K562 (cell line): ENCODE data around the gene ALS2CL. TPM values are rescaled to one million over a fixed set of nuclear protein-coding genes. Genes with fewer than 3 reads are reported as not detected.

ENCODE experiments used
- FOXK2 ChIP-seq, 2 experiments: fragments of 450-650 bp; IDR thresholded peaks in 1 of 2; conservative IDR thresholded peaks in 1 of 2; 2 replicates each; pipeline ENCODE4 v1.6.1; 2016; ENCODE audit warnings: low read depth in 2 of 2, mild to moderate bottlenecking in 1 of 2
- HCFC1 ChIP-seq: IDR thresholded peaks from 2 replicates; pipeline ENCODE4 v1.6.1; 2012; ENCODE audit warnings: low read depth, low read length, improper control_type of control experiment
- KLF1 ChIP-seq: fragments of 450-650 bp; IDR thresholded peaks from 2 replicates; pipeline ENCODE4 v1.6.1; 2016; ENCODE audit warnings: missing genetic modification characterization, missing compliant biosample characterization
- L3MBTL2 ChIP-seq: fragments of 450-650 bp; IDR thresholded peaks from 2 replicates; pipeline ENCODE4 v1.6.1; 2016; ENCODE audit warnings: mild to moderate bottlenecking, moderate library complexity
- MYC ChIP-seq, 2 experiments: fragments of 250-450 bp in 1 of 2; sonication (Bioruptor Pico) in 1 of 2; IDR thresholded peaks; 2 replicates each; pipeline versions ENCODE4 v1.5.1 to v1.6.1; 2012 to 2021; ENCODE audit warnings: low read depth in 2 of 2, borderline replicate concordance in 1 of 2, improper control_type of control experiment in 1 of 2, low read length in 1 of 2, mild to moderate bottlenecking in 1 of 2, moderate library complexity in 1 of 2
- NR2F6 ChIP-seq: fragments of 450-650 bp; formaldehyde crosslinking; IDR thresholded peaks from 2 replicates; pipeline ENCODE4 v1.4.0; 2020; ENCODE audit warnings: mild to moderate bottlenecking
- RBM25 ChIP-seq: fragments of 200-400 bp; formaldehyde crosslinking; IDR thresholded peaks from 2 replicates; pipeline ENCODE4 v1.6.1; 2018; ENCODE audit warnings: low read length, low read depth, moderate library complexity; ENCODE audit not compliant: severe bottlenecking
- RUNX1 ChIP-seq: sonication (generic); IDR thresholded peaks from 2 replicates; pipeline ENCODE4 v1.6.1; 2016; ENCODE audit warnings: antibody characterized with exemption, low read depth
- SMC3 ChIP-seq: conservative IDR thresholded peaks from 2 replicates; pipeline ENCODE4 v1.6.1; 2011; ENCODE audit warnings: low read depth, low read length, improper control_type of control experiment; ENCODE audit not compliant: insufficient read depth
- ZNF316 ChIP-seq: fragments of 450-650 bp; IDR thresholded peaks from 2 replicates; pipeline ENCODE4 v1.6.1; 2016
- polyA plus RNA-seq, 8 experiments: library from polyadenylated mRNA; depleted of rRNA in 4 of 8; stranded (reverse) in 5 of 8; unstranded in 3 of 8; fragments of >200 nt; fragmentation: Nextera tagmentation in 2 of 8; fragmentation: Illumina TruSeq in 1 of 8; extraction: Ambion mirVana in 2 of 8; extraction: Trizol in 1 of 8; gene quantifications; 2 replicates each; pipeline versions ENCODE4 v1.2.1 to v1.2.3, GENCODE V29; 2011 to 2014; ENCODE audit warnings: inconsistent platforms in 1 of 8, missing spikeins in 1 of 8
- total RNA-seq, 7 experiments: library from RNA; depleted of rRNA in 6 of 7; stranded (reverse); fragments of >200 nt in 6 of 7; fragmentation: Illumina TruSeq in 2 of 7; extraction: Trizol in 2 of 7; gene quantifications; 2 replicates each; pipeline versions ENCODE4 v1.2.1 to v1.2.3, GENCODE V29; 2011 to 2021; ENCODE audit warnings: low replicate concordance in 1 of 7
- TF ChIP-seq, protein P1 (sequence below): fragments of 250-450 bp; sonication (Bioruptor Pico); IDR thresholded peaks from 2 replicates; pipeline ENCODE4 v1.9.0; 2021; ENCODE audit warnings: mild to moderate bottlenecking
- TF ChIP-seq, protein P2 (sequence below): sonication (generic); formaldehyde crosslinking; IDR thresholded peaks from 2 replicates; pipeline ENCODE4 v1.8.0; 2022; ENCODE audit warnings: missing genetic modification reagents, mild to moderate bottlenecking, moderate library complexity, borderline replicate concordance
- TF ChIP-seq, protein P3 (sequence below), 3 experiments: fragments of 200-800 bp in 1 of 3; sonication (Bioruptor generic) in 1 of 3; sonication (generic) in 1 of 3; formaldehyde crosslinking in 1 of 3; IDR thresholded peaks; 2 replicates each; pipeline versions ENCODE4 v1.6.1 to v1.8.0; 2016 to 2022; ENCODE audit warnings: mild to moderate bottlenecking in 2 of 3, missing compliant biosample characterization in 2 of 3, missing genetic modification characterization in 2 of 3, missing genetic modification reagents in 1 of 3
- TF ChIP-seq, protein P4 (sequence below): fragments of 150-350 bp; conservative IDR thresholded peaks from 2 replicates; pipeline ENCODE4 v1.6.1; 2014; ENCODE audit warnings: low read length
- TF ChIP-seq, protein P5 (sequence below): fragments of 450-650 bp; formaldehyde crosslinking; IDR thresholded peaks from 2 replicates; pipeline ENCODE4 v1.4.0; 2022; ENCODE audit warnings: missing genetic modification characterization
- TF ChIP-seq, protein P6 (sequence below): fragments of 250-450 bp; sonication (Bioruptor Pico); IDR thresholded peaks from 2 replicates; pipeline ENCODE4 v1.4.0; 2020; ENCODE audit warnings: borderline replicate concordance
- TF ChIP-seq, protein P7 (sequence below): fragments of 250-450 bp; sonication (Bioruptor Pico); IDR thresholded peaks from 2 replicates; pipeline ENCODE4 v1.5.0; 2021

ALS2CL gene
- total and polyA plus RNA-seq, 9 of the 15 experiments (the other 6 are each of a cell fraction or from before 2014, with no cell fraction given), result 0.03 to 0.13 (median 0.05) TPM; not detected in 3

DNA sequence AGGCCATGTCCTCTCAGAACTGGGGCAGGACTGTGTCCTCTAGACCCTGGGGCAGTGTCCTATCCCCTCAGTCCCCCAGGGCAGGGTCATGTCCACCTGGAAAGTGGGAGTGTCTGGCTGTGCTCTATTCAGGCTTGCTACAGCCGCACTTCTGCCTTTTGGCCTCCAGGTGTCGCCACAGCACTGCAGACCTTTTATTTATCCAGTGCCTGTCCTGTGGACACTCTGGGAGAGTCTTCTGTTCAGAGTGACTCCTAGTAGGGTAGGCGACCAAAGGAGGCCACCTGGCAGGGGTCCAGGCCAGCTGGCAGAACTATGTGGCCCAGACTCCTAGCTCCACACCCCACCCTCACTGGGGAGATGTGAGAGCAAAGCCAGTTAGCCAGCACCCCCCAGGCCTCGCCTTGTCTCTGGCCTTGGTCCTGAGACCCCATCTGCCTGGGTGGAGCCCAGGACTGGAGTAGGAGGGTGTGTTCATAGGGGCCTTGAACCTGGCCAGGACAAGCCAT is 11.6 kb upstream of the ALS2CL start (continued):
- TF ChIP-seq RUNX1, result no peak
- TF ChIP-seq, protein P1, sequence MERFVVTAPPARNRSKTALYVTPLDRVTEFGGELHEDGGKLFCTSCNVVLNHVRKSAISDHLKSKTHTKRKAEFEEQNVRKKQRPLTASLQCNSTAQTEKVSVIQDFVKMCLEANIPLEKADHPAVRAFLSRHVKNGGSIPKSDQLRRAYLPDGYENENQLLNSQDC, result no peak
- no peak for TF ChIP-seq KLF1 (tag)
- TF ChIP-seq, protein P2, sequence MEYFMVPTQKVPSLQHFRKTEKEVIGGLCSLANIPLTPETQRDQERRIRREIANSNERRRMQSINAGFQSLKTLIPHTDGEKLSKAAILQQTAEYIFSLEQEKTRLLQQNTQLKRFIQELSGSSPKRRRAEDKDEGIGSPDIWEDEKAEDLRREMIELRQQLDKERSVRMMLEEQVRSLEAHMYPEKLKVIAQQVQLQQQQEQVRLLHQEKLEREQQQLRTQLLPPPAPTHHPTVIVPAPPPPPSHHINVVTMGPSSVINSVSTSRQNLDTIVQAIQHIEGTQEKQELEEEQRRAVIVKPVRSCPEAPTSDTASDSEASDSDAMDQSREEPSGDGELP (CRISPR knock-in tag), result peak; percentile 51; the same call in 1 of the 2 replicates
- TF ChIP-seq, protein P3, sequence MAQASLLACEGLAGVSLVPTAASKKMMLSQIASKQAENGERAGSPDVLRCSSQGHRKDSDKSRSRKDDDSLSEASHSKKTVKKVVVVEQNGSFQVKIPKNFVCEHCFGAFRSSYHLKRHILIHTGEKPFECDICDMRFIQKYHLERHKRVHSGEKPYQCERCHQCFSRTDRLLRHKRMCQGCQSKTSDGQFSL (CRISPR knock-in tag; IDR thresholded peaks at IDR 0.05), result peak; percentile 92; the same call in 1 of the 2 replicates
- TF ChIP-seq, protein P3 (tag; IDR thresholded peaks at IDR 0.05), result peak in 1 of 2 experiments; percentile 58; a peak in 1 of 4 replicates
- TF ChIP-seq RBM25, result no peak
- peak; percentile 96 for TF ChIP-seq SMC3
- no peak for TF ChIP-seq MYC (IDR thresholded peaks at IDR 0.05; ENCODE audit: low read depth, low read length)
- no peak for TF ChIP-seq MYC (CRISPR knock-in tag; IDR thresholded peaks at IDR 0.05; ENCODE audit: borderline replicate concordance, low read depth)
- 0 out of 4 replicates have a peak, but pooled peaks of 1 of the 2 experiments have one; percentile 13 for TF ChIP-seq FOXK2 (conservative IDR thresholded peaks at IDR 0.05 in 1 of 2, IDR thresholded peaks at IDR 0.05 in 1 of 2; ENCODE audit: low read depth in 2 of 2)
- no peak for TF ChIP-seq NR2F6 (CRISPR knock-in tag)
- TF ChIP-seq, protein P4, sequence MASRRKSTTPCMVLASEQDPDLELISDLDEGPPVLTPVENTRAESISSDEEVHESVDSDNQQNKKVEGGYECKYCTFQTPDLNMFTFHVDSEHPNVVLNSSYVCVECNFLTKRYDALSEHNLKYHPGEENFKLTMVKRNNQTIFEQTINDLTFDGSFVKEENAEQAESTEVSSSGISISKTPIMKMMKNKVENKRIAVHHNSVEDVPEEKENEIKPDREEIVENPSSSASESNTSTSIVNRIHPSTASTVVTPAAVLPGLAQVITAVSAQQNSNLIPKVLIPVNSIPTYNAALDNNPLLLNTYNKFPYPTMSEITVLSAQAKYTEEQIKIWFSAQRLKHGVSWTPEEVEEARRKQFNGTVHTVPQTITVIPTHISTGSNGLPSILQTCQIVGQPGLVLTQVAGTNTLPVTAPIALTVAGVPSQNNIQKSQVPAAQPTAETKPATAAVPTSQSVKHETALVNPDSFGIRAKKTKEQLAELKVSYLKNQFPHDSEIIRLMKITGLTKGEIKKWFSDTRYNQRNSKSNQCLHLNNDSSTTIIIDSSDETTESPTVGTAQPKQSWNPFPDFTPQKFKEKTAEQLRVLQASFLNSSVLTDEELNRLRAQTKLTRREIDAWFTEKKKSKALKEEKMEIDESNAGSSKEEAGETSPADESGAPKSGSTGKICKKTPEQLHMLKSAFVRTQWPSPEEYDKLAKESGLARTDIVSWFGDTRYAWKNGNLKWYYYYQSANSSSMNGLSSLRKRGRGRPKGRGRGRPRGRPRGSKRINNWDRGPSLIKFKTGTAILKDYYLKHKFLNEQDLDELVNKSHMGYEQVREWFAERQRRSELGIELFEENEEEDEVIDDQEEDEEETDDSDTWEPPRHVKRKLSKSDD, result no peak
- TF ChIP-seq, protein P5, sequence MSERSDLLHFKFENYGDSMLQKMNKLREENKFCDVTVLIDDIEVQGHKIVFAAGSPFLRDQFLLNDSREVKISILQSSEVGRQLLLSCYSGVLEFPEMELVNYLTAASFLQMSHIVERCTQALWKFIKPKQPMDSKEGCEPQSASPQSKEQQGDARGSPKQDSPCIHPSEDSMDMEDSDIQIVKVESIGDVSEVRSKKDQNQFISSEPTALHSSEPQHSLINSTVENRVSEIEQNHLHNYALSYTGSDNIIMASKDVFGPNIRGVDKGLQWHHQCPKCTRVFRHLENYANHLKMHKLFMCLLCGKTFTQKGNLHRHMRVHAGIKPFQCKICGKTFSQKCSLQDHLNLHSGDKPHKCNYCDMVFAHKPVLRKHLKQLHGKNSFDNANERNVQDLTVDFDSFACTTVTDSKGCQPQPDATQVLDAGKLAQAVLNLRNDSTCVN (CRISPR knock-in tag), result 0 out of 2 replicates have a peak, but pooled peaks have one; percentile 6
- TF ChIP-seq, protein P6, sequence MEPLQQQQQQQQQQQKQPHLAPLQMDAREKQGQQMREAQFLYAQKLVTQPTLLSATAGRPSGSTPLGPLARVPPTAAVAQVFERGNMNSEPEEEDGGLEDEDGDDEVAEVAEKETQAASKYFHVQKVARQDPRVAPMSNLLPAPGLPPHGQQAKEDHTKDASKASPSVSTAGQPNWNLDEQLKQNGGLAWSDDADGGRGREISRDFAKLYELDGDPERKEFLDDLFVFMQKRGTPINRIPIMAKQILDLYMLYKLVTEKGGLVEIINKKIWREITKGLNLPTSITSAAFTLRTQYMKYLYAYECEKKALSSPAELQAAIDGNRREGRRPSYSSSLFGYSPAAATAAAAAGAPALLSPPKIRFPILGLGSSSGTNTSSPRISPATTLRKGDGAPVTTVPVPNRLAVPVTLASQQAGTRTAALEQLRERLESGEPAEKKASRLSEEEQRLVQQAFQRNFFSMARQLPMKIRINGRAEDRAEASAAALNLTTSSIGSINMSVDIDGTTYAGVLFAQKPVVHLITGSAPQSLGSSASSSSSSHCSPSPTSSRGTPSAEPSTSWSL (CRISPR knock-in tag), result no peak
- TF ChIP-seq HCFC1, result no peak
- TF ChIP-seq L3MBTL2, result no peak
- TF ChIP-seq, protein P7, sequence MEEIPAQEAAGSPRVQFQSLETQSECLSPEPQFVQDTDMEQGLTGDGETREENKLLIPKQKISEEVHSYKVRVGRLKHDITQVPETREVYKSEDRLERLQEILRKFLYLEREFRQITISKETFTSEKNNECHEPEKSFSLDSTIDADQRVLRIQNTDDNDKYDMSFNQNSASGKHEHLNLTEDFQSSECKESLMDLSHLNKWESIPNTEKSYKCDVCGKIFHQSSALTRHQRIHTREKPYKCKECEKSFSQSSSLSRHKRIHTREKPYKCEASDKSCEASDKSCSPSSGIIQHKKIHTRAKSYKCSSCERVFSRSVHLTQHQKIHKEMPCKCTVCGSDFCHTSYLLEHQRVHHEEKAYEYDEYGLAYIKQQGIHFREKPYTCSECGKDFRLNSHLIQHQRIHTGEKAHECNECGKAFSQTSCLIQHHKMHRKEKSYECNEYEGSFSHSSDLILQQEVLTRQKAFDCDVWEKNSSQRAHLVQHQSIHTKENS (CRISPR knock-in tag), result no peak
- no peak for TF ChIP-seq ZNF316
